BLaER1 (cell line): ENCODE data around the gene OR2T10.
"Not testable (repeated sequence)": the region's sequence is repeated elsewhere in the genome, so short reads cannot be mapped to it uniquely, and the experiment has no call there.

Experiments used
- H3K27ac ChIP-seq: shearing (Covaris generic); formaldehyde crosslinking; 2 replicates; pipeline ENCODE4 v1.8.1; 2022
- H3K27me3 ChIP-seq: shearing (Covaris generic); formaldehyde crosslinking; 2 replicates; pipeline ENCODE4 v1.8.1; 2022
- H3K36me3 ChIP-seq: shearing (Covaris generic); formaldehyde crosslinking; 2 replicates; pipeline ENCODE4 v1.8.1; 2022
- H3K4me1 ChIP-seq: shearing (Covaris generic); formaldehyde crosslinking; 2 replicates; pipeline ENCODE4 v1.8.1; 2022
- H3K4me2 ChIP-seq: shearing (Covaris generic); formaldehyde crosslinking; 2 replicates; pipeline ENCODE4 v1.8.1; 2022
- H3K4me3 ChIP-seq: shearing (Covaris generic); formaldehyde crosslinking; 2 replicates; pipeline ENCODE4 v1.8.1; 2022
- H3K9ac ChIP-seq: shearing (Covaris generic); formaldehyde crosslinking; 2 replicates; pipeline ENCODE4 v1.8.1; 2022
- H3K9me3 ChIP-seq: shearing (Covaris generic); formaldehyde crosslinking; 2 replicates; pipeline ENCODE4 v1.8.1; 2022
- H4K20me1 ChIP-seq: shearing (Covaris generic); formaldehyde crosslinking; 2 replicates; pipeline ENCODE4 v1.8.1; 2022
- Cebpa-rat ChIP-seq: shearing (Covaris generic); IDR thresholded peaks from 2 replicates; pipeline ENCODE4 v1.8.1; 2022

The OR2T10 gene, protein sequence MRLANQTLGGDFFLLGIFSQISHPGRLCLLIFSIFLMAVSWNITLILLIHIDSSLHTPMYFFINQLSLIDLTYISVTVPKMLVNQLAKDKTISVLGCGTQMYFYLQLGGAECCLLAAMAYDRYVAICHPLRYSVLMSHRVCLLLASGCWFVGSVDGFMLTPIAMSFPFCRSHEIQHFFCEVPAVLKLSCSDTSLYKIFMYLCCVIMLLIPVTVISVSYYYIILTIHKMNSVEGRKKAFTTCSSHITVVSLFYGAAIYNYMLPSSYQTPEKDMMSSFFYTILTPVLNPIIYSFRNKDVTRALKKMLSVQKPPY

DNA sequence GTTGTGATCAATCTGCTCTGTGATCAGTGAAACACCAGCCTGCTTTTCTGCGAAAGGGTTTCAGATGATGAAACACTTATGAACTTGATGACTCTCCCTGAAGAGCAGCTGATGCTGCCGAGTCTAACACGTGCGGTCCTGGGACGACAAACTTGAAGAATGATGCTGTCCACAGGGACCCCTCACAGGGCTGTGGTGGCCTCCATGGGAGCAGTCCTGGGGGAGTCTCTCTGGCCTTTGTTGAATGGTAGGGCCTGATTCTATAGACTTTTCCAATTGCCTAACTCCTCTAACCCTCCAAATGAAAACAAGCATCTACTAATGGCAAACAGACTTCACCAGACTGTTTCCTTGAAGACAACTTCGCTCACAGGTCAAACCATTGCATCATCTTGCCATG is at the start of gene OR2T10:
OR2T10 (minus strand) TSS at position 112 of the 400 bp plus-strand sequence. CDS start 3,932 bp downstream, outside the sequence.
- Histone ChIP-seq H3K9me3 (no peaks in the 10 kb centered on the region), H4K20me1 (no peaks in the 10 kb centered on the region), H3K36me3 (no peaks in the 10 kb centered on the region), H3K4me2 (no peak within 1 kb of the TSS), H3K27ac (no peak within 1 kb of the TSS), H3K4me1 (peaks cover 5% of the 10 kb centered on the region; the same call in 1 of the 2 replicates), H3K4me3 (no peak within 1 kb of the TSS), H3K27me3 (no peaks in the 10 kb centered on the region), H3K9ac (no peak within 1 kb of the TSS)
- TF ChIP-seq Cebpa-rat: no peak

DNA sequence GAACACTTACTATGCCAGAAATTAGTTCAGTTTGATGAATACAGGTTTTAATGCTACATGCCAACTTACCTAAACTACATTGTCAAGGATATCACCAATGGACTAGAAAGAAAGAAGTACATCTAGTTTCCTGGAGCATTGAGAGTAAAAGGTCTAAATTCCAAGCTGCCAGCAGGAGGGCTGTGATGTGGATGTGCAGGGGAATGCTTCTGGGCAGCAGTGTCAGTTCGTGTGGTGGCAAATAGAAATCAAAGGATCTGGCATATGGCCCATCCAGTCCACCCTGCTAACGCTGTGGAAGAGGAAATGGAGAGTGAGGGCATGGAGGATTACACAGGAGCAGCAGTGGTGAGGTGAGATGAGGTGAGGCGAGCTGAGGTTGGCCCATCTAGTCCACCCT is 47.7 kb upstream of the OR2T10 start, which contains the start of gene OR2T35:
OR2T35 (minus strand) TSS at position 101 of the 400 bp plus-strand sequence. CDS start 6,020 bp downstream, outside the sequence.
- H3K9ac ChIP-seq, H3K4me3 ChIP-seq, H3K4me2 ChIP-seq, H3K4me1 ChIP-seq, H3K27me3 ChIP-seq, H3K9me3 ChIP-seq, H3K36me3 ChIP-seq, H4K20me1 ChIP-seq, H3K27ac ChIP-seq: not testable (repeated sequence)

DNA sequence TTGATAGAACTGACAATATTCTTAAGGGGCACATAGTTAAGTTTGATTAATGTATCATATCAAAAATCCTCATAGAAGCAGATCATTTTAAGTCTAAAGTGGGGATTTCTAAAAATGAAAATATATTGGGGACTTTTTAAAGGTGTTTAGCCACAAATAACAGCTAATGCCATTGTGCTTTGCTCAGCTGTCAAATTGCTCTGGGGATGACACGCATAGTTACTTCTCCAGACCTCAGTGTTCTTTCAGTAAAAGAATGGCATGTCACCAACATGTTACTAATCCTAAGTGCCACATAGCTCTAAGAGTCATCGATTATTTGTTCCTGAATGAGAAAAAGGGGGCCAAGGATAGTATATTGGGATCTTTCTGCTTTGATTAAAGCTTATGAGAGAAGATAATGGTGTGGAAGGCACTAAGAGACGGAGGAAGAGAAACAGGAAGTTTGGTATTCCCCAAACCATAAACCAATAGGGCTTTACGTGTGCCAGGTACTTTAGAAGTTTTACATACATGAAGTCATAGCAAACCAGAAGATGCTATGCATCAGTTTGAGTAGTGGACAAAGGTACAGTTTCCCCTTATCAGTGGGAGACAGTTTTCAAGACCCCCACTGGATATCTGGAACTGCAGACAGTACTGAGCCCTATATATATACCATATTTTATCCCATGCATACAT is 45.6 kb upstream of the OR2T10 start:
- H3K27ac ChIP-seq, H3K4me2 ChIP-seq, H3K9ac ChIP-seq, H3K36me3 ChIP-seq, H3K4me1 ChIP-seq, H4K20me1 ChIP-seq, H3K27me3 ChIP-seq, H3K9me3 ChIP-seq, H3K4me3 ChIP-seq: not testable (repeated sequence)

DNA sequence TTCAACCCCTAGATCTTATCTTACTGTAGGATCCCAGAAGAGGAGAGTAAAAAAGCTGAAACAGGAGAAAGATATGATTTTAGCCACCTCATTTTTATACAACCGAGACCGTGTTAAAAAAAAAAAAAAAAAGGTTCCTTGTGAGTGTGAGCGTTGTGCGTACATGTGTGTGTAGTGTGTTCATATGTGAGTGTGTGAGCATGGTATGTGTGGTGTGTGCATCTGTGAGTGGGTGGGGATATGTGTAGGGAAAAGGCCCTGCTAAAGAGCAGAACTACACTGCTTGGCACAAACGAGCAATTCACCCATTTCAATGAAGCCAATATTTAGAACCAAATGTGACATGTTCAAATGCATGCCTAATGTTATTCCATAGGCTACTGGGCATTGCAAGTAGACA is 44.1 kb upstream of the OR2T10 start:
- H4K20me1 ChIP-seq, H3K9ac ChIP-seq, H3K4me1 ChIP-seq, H3K4me2 ChIP-seq, H3K36me3 ChIP-seq, H3K27me3 ChIP-seq, H3K9me3 ChIP-seq, H3K27ac ChIP-seq, H3K4me3 ChIP-seq: not testable (repeated sequence)

DNA sequence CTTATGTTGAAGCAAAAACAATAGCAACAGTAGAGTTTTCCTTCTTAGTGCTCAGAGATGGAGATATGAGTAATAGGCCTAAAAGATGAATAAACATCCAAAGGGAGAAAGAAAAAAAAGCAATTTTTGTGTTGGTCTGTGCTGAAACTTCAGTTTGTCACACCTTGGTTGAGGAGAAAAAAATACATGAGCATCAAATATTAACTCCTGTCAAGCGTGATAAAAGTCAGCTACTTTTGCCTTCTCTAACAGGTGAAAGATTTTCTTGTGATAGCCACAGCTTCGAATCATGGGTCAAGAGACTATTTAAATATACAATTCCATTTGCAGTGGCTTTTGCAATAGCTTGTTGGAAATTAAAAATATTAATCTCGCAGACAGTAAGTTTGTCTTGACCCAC is 43.4 kb upstream of the OR2T10 start:
- H3K27me3 ChIP-seq, H3K36me3 ChIP-seq, H3K27ac ChIP-seq: not testable (repeated sequence)

DNA sequence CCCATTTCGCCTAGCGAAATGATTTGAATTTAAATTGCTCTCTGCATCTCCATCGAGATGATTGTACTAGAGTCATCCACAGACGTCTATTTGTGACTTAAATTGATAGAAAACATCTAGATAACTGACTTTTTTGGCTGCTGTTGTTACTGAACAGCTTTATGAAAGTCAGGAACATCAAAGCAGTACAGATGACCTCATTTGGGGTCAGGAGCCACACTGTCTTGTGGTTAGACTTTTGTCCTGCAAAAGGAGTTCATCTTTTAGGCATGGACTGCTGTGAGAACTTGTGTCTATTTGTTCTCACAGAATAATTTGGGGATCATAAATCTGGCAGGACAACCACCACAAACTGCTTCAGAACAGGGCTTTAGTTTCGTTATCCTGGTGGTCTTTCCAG is 42.2 kb upstream of the OR2T10 start:
- not testable (repeated sequence) for H3K4me2 ChIP-seq, H3K9me3 ChIP-seq, H3K27ac ChIP-seq, H3K4me1 ChIP-seq, H4K20me1 ChIP-seq, H3K36me3 ChIP-seq, H3K4me3 ChIP-seq, H3K27me3 ChIP-seq, H3K9ac ChIP-seq

More for the DNA sequence above, 43.4 kb upstream of the OR2T10 start:
- H3K9ac ChIP-seq, H3K4me1 ChIP-seq, H3K4me3 ChIP-seq, H4K20me1 ChIP-seq, H3K4me2 ChIP-seq, H3K9me3 ChIP-seq: not testable (repeated sequence)

DNA sequence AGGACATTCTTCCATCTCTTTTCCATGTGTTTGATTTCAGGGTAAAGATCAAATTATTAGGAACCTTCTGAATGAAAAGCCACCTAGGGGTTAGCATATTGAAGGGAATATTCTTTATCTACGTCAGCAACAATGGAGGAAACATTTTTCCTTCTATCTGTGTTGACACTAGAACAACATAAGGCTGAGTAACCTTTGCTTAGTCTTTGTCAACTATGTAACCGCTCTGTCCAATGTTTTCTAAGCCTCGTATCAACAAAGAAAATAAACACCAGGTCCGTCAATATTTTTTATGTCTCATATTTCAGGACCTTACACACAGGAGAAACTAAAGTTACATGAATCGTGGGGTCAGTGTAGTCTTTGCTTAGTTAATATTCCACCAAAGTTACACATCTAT is 39.1 kb upstream of the OR2T10 start:
- H3K9ac ChIP-seq, H3K9me3 ChIP-seq, H3K4me3 ChIP-seq, H3K4me1 ChIP-seq, H4K20me1 ChIP-seq, H3K36me3 ChIP-seq, H3K27ac ChIP-seq, H3K27me3 ChIP-seq, H3K4me2 ChIP-seq: not testable (repeated sequence)

DNA sequence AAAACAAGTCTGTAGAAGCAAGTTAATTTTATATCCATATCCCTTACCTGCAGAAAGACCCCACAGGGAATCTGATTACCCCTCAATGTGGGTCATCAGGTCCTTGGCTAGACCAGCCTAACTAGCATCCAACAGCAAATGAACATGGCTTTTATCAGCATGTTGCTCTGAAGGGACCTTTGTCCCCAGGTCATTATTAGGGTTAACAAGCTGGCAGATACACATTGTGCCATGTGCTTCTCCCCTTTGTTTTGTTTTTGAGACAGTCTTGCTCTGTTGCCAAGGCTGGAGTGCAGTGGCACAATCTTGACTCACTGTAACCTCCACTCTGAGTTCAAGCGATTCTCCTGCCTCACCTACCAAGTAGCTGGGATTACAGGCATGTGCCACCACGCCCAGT is 37.5 kb upstream of the OR2T10 start, which contains the start of gene OR2T11:
OR2T11 (minus strand) TSS at position 101 of the 400 bp plus-strand sequence. CDS start 7,963 bp downstream, outside the sequence.
- H3K27me3 ChIP-seq, H4K20me1 ChIP-seq, H3K4me2 ChIP-seq, H3K4me1 ChIP-seq, H3K4me3 ChIP-seq, H3K27ac ChIP-seq, H3K9ac ChIP-seq, H3K36me3 ChIP-seq, H3K9me3 ChIP-seq: not testable (repeated sequence)

DNA sequence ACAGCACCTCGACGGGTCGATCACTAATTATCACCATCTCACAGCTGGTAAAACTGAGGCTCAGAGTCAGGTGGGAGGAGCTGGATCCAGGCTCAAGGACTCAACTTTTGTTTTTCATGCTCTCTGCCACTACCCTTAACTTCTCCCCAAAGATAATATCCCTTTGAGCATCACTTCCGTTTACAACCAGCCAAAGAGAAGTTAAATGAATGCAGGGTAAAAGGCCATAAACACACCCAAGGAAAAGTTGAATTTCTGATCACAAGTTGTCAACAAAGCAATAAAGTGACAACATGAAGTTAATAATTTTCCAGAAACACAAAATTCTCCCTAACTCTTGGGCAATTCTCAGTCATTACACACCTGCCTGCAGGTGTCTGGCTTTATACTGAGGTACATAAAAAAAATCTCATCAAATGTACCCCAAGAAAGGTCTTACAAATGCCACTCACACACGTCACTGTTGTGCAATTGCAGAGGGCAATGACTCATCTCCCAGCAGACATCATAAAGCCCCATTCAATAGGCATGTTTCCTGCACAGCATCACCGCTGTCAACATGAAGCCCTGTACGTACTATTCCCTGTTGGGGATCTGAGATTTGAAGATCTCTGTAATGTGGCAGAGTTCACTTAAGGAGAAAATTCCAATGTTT is 34.0 kb upstream of the OR2T10 start:
- Histone ChIP-seq H3K9ac (no peak overlapping the region), H3K9me3 (no peaks in the 10 kb centered on the region), H4K20me1 (no peaks in the 10 kb centered on the region), H3K4me1 (no peaks in the 10 kb centered on the region), H3K36me3 (no peaks in the 10 kb centered on the region), H3K27me3 (no peaks in the 10 kb centered on the region), H3K4me2 (no peak overlapping the region), H3K27ac (no peak overlapping the region), H3K4me3 (no peak overlapping the region)
- TF ChIP-seq Cebpa-rat: no peak

DNA sequence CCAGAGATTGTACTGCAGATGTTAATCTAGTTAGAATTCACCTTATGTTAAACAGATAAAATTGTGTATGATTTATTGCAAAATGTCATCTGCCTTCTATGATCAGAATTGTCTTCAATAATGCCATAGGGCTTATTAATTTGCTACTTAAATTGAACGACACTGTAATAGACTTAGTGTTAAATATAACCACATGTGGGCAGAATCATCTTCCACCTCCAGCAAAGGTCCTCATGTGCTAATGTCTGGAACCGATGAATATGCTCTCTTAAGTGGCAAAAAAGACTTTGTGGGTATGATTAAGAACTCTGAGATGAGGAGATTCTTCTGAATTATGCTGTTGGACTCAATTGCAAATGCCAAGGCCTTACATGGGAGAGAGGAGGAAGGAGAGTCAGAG is 33.1 kb upstream of the OR2T10 start:
- H3K27ac ChIP-seq: no peak overlapping the region
- H3K27me3 ChIP-seq: no peaks in the 10 kb centered on the region
- H3K9me3 ChIP-seq: no peaks in the 10 kb centered on the region
- no peaks in the 10 kb centered on the region for H3K4me1 ChIP-seq
- no peak overlapping the region for H3K9ac ChIP-seq
- no peak overlapping the region for H3K4me2 ChIP-seq
- no peak overlapping the region for H3K4me3 ChIP-seq
- no peak for TF ChIP-seq Cebpa-rat
- no peaks in the 10 kb centered on the region for H3K36me3 ChIP-seq
- no peaks in the 10 kb centered on the region for H4K20me1 ChIP-seq
